ENCODE data around the gene PTPRD. TPM values are rescaled to one million over a fixed set of nuclear protein-coding genes. Genes with fewer than 3 reads are reported as not detected.

PTPRD gene
- total RNA-seq, 1 experiment from 2014 or later: 32.5 TPM

GRCh38 chr9:9614607-9615006 is 998.2 kb downstream of the PTPRD start:
- DNase-seq: no peak
- no CpG with 5 or more reads among the region's 2 CpGs for WGBS (ENCODE audit: extremely low coverage, insufficient read length, low lambda C conversion rate)
- Histone ChIP-seq H2AFZ (ENCODE audit: low read length) (no peak overlapping the region), H2BK5ac (ENCODE audit: insufficient read length, low read length) (no peak overlapping the region), H4K91ac (ENCODE audit: insufficient read length, low read depth, low read length) (no peak overlapping the region), H3K4ac (ENCODE audit: low read depth, low read length) (no peak overlapping the region), H3K14ac (ENCODE audit: insufficient read depth, low read length) (no peak overlapping the region), H3K27me3 (ENCODE audit: insufficient read depth, low read length) (no peaks in the 10 kb centered on the region), H4K20me1 (ENCODE audit: control insufficient read depth, insufficient read depth, insufficient read length) (no peaks in the 10 kb centered on the region), H3K4me2 (ENCODE audit: insufficient read depth, insufficient read length, low read length) (no peak overlapping the region), H3K56ac (ENCODE audit: insufficient read length, low read depth, low read length) (no peak overlapping the region), H3K23ac (ENCODE audit: insufficient read length, low read depth, low read length) (no peak overlapping the region), H3K18ac (ENCODE audit: insufficient read length, low read depth, low read length) (no peak overlapping the region), H3K9me3 (ENCODE audit: control insufficient read depth, low read depth, low read length) (no peaks in the 10 kb centered on the region), H2BK120ac (ENCODE audit: low read depth, low read length, poor library complexity, severe bottlenecking) (no peak overlapping the region), H3K27ac (ENCODE audit: insufficient read length, low read depth, low read length) (no peak overlapping the region), H4K5ac (ENCODE audit: insufficient read length, low read depth, low read length) (no peak overlapping the region), H4K8ac (replicated peaks; ENCODE audit: insufficient read length, low read depth, low read length) (no peak overlapping the region), H2BK12ac (ENCODE audit: insufficient read length, low read depth, low read length) (no peak overlapping the region), H3K79me1 (ENCODE audit: insufficient read depth, low read depth, low read length, poor library complexity, severe bottlenecking) (no peaks in the 10 kb centered on the region), H3K4me1 (ENCODE audit: insufficient read depth, low read length) (no peaks in the 10 kb centered on the region), H3T11ph (ENCODE audit: low read length) (no peak overlapping the region), H3K23me2 (ENCODE audit: insufficient read length, low read depth, low read length, poor library complexity, severe bottlenecking) (no peaks in the 10 kb centered on the region), H2BK15ac (ENCODE audit: low read depth, low read length) (no peak overlapping the region), H3K79me2 (ENCODE audit: insufficient read depth, low read length) (no peaks in the 10 kb centered on the region), H3K9ac (ENCODE audit: extremely low read depth, insufficient read length, low read length) (no peak overlapping the region), H2AK5ac (ENCODE audit: insufficient read length, low read length) (no peak overlapping the region), H2BK20ac (ENCODE audit: low read depth, low read length, poor library complexity, severe bottlenecking) (no peak overlapping the region)
- TF ChIP-seq CTCF (conservative IDR thresholded peaks at IDR 0.05): no peak
- no peaks in the 10 kb centered on the region for H3K36me3 Mint-ChIP-seq (ENCODE audit: insufficient read depth in 1 of 3, low read depth in 3 of 3)
- no peak overlapping the region for H3K27ac Mint-ChIP-seq
- peaks cover 0 to 4% of the 10 kb centered on the region in 2 experiments; a peak in 2 of 4 replicates for H3K4me1 Mint-ChIP-seq
- no peak overlapping the region for H3K4me3 Mint-ChIP-seq
- no peaks in the 10 kb centered on the region; a peak in 1 of 5 replicates for H3K9me3 Mint-ChIP-seq
- no peaks in the 10 kb centered on the region for H3K27me3 Mint-ChIP-seq (ENCODE audit: low read depth)

Data from H9 (cell line).